HG03342 (cell line): ENCODE data around the gene SEC14L1.
A peak's percentile ranks its signal among the peaks of the same experiment; 100 is the strongest.
"Not testable (repeated sequence)": the region's sequence is repeated elsewhere in the genome, so short reads cannot be mapped to it uniquely, and the experiment has no call there.

Experiments
- ATAC-seq: cut with Tn5 transposase; IDR thresholded peaks from one replicate; pipeline ENCODE4 v1.9.1; 2021; ENCODE audit warnings: mild to moderate bottlenecking, moderate library complexity; ENCODE audit not compliant: unreplicated experiment

SEC14L1 gene

GRCh38 chr17:77231076-77231871 is 90.5 kb downstream of the SEC14L1 start:
- no peak for ATAC-seq

GRCh38 chr17:77233127-77233526 is 92.4 kb downstream of the SEC14L1 start:
- ATAC-seq, result no peak

DNA sequence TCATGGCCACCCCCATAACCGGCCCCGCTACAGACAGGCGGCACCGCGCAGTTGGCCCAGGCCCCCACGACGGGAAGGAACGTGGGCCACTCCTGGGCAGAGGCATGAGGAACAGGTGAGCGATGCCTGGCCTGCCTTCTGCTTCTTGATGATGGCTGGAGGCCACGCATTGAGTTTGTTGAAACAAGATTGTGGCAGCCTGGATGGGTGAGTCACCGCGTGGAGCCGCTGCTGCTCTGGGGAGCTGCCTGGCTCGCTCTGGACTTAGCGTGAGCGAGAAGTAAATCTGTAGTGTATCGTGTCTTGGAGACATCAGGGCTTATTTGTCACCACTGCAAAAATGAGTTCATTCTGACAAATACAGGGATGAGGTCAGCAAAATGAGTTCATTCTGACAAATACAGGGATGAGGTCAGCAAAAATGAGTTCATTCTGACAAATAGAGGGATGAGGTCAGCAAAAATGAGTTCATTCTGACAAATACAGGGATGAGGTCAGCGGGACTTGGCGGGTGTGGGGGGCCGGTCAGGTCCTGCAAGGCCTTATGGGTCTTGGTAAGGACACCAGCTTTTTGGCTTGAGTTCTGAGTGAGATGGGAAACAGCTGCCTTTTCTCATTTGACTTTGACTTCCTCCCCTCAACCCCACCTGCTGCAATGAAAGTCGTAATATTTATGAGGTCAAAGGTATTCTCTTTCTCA is 93.0 kb downstream of the SEC14L1 start:
- no peak for ATAC-seq

- no peak for ATAC-seq
Measured at GRCh38 chr17:77234695-77235094, 93.9 kb downstream of the SEC14L1 start.

DNA sequence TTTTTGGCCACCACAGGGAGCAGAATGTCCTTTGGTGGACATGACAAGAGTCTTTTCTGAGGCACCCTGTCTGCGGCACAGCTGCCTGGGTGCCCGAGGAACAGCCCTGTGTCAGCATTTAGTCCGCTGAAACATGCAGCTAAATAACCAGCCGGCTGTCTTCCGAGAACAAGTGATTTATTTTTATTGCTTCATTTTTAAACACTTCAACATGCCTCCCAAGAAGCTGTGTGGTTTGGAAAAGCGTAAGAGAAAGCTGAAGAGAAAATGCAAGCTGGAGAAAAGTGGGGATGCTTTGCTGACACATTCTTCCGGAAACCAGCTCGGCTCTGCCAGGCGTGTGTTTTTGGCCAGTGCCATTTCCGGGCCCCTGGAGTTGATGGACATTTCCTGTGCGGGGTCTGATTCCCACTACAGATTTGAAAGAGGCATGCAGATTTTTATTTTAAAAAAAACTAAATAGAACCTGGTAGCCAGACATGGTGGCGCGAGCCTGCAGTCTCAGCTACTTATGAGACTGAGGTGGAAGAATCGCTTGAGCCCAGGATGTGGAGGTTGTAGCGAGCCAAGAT is 94.7 kb downstream of the SEC14L1 start:
- no peak for ATAC-seq

GRCh38 chr17:77237232-77238008 is 96.7 kb downstream of the SEC14L1 start:
- ATAC-seq, result no peak

GRCh38 chr17:77240976-77241375 is 100.2 kb downstream of the SEC14L1 start:
- ATAC-seq, result no peak

DNA sequence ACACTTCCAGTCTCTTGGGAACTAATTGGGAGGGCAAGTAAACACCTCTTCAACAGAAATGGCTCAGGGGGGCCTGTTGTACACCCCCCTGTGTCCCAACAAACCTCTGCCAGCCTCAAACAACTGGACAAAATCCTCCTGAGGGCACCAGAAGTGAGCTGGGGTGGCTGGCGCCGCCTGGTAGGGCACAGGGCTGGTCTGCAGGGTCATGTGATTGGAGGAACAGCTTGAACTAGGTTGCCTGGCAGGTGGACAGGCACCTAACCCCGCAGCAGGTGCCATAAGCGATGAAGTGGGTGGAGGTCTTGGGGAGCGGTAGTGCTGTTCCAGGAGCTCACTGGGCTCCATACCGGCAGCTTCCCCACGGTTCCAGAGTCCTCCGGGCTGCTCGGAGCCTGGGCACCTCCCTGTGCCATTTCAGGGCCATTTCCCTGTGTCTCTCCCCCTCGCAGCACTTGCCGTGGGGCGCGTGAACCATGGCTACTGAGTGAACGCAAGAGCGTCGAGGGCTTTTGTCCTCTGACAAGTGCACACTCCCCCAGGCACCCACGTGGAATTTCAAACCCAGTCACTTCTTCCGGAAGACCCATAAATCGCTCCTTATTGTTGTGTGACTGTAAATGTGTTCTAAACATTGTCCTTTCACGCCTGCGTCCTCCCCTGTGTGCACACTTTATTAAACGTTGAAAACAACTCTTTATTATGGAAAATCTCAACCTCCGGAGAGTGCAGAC is 101.5 kb downstream of the SEC14L1 start:
- ATAC-seq, result no peak

- peak; percentile 53 for ATAC-seq
Measured at GRCh38 chr17:77245162-77245926, 104.6 kb downstream of the SEC14L1 start.

- peak; percentile 15 for ATAC-seq
Measured at GRCh38 chr17:77246110-77247047, 105.6 kb downstream of the SEC14L1 start.

DNA sequence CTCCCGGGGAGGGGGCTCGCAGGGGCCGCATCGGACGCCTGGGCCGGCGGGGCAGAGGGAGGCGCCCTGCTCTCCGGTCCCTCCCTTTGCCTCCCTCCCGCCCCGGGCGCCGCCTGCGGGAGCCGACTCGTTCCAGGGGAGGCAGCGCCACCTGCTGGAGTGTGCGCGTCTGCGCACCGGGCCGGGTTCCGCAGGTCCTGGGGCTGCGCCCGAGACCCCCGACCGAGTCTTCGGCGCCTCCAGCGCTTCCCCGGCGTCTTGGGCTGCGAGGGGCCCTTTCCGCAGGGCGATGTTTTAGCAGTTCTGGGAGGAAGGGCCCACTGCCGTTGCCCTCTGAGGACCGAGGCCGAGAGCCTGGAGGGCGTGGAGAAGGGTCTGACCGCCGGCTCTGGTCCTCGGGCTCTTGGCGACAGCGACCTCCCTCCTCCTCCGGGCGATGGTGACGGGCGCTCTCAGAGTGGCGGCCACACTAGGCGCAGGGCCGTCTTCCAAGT is 106.3 kb downstream of the SEC14L1 start:
- ATAC-seq, result peak; percentile 56

DNA sequence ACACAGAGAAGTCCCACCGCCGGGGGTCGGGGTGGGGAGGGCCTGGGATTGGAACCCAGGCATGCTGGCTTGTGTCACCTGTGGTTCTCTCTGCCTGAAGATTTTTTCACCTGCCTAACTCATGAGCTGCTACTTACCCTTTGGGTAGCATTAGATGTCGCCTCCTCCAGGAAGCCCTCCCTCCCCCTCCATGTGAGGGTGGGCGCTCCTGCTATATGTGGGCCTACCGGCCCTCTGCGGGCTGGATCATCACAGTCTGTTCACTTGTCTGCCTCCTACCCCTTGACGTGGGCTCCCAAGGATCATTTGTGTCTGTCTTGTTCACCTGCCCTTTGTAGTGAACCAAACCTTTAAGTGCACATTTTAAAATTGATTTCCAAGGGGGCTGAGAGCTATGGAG is 106.8 kb downstream of the SEC14L1 start:
- ATAC-seq, result no peak

DNA sequence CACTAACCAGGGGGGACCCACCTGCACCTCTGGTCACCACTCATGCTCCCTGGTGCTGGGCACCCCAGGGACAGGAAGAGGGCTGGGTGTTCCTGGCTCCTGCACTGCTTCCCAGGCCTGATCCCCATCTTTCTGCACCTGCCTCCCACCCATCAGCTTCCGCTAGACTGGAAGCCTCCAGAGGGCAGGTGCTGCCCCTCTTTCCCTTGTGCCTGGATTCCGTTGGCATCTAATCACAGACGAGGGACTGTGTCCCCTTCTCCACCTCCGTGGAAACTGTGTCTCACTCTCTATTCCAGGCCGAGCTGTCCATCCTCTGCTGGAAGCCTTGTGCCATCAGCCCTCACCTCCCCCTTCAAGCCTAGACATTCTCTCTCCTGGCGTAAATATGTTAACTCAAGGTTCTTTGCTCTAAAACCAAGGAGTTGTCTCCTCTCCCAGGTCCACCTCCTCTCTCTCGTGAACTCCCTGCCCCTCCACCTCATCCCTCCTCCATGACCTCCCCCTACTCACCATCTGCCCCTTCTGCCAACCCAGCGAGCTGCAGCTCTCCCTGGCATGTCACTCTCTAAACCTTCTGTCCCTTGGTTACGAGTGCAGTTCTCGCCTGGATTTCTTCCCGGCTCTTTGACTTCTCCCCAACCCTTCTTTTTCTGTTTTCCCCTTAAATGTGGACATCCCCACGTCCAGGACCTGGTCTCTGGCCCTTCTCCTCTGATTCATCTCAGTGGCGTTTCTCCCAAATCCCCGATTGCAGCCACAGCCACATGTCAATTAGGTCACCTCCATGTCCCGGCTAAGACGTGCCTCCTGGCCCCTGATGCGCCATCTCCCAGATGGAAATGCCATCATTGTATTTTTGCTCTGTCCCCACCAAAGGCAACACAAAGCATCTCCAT is 107.7 kb downstream of the SEC14L1 start:
- no peak for ATAC-seq

GRCh38 chr17:77251622-77252183 is 110.9 kb downstream of the SEC14L1 start:
- ATAC-seq, result no peak

DNA sequence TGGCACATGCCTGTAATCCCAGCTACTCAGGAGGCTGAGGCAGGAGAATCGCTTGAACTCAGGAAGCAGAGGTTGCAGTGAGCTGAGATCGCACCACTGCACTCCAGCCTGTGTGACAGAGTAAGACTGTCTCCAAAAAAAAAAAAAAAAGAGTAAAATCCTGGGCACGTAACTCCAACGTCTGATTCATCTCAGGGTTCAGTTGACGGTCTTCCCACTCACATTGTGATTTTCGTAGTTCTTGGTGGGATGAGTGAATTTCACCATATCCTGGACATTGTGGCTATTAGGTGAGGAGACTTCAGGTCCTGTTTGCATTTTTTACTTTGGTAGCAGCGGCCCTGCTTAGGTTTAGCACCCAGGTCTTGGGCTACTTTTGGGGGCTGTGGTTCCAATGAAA is 111.5 kb downstream of the SEC14L1 start:
- ATAC-seq, result not testable (repeated sequence)

DNA sequence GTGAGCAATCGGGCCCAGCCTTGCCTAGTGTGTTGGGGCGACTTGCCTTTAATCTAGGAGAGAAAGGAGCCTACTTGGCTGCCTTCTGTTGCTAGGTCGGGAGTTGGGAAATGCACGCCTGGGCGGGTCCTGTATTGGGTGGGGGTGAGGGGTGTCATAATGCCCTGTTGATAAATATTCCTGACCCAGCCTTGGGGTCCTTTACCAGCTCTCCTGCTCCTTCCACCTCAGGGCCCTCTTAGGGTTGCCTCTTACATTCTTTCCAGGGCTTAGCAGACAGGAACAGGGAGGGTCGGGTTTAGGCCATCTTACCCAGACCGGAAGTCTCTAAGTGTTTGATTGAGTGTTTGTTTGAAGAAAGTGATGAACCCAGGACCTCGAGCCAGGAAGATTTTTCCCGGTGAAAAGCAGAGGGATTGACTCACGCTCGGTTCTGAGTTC is 112.9 kb downstream of the SEC14L1 start:
- ATAC-seq, result no peak
